CD4-positive, CD25-positive, alpha-beta regulatory T cell (primary cell): ENCODE data around the gene BNC1. TPM values are rescaled to one million over a fixed set of nuclear protein-coding genes. Genes with fewer than 3 reads are reported as not detected.

Experiments
- ATAC-seq, 2 donors: fragments of 150-1000 bp; cut with Tn5 transposase; one replicate each; pipeline ENCODE4 v1.10.0; 2021; ENCODE audit warnings: low read depth in 2 of 2, moderate number of reproducible peaks in 2 of 2, moderate library complexity in 1 of 2
- DNase-seq, 3 donors: peaks; one replicate each; pipeline versions ENCODE4 v3.0.0 to v3.0.0-alpha.2; 2012 to 2022; ENCODE audit warnings: mixed read lengths in 1 of 3
- H3K27ac ChIP-seq: one replicate; pipeline ENCODE4 v1.7.0; 2013; ENCODE audit warnings: mild to moderate bottlenecking, low read length; ENCODE audit not compliant: insufficient read depth, poor library complexity, severe bottlenecking
- H3K27me3 ChIP-seq: one replicate; pipeline ENCODE4 v1.7.0; 2013; ENCODE audit warnings: low read length; ENCODE audit not compliant: control insufficient read depth, insufficient read depth
- H3K36me3 ChIP-seq: one replicate; pipeline ENCODE4 v1.7.0; 2013; ENCODE audit warnings: mild to moderate bottlenecking, low read length, moderate library complexity; ENCODE audit not compliant: control insufficient read depth, insufficient read depth
- H3K4me1 ChIP-seq: 2 replicates; pipeline ENCODE4 v1.7.0; 2013; ENCODE audit warnings: mild to moderate bottlenecking, low read length; ENCODE audit not compliant: insufficient read depth, control insufficient read depth, poor library complexity, severe bottlenecking
- H3K4me3 ChIP-seq: one replicate; pipeline ENCODE4 v1.7.0; 2013; ENCODE audit warnings: low read depth, mild to moderate bottlenecking, low read length, moderate library complexity
- H3K9me3 ChIP-seq, 2 experiments: 1 replicate in 1 of 2; 2 replicates in 1 of 2; pipeline ENCODE4 v1.7.0; 2013; ENCODE audit warnings: low read length in 2 of 2, mild to moderate bottlenecking in 1 of 2, moderate library complexity in 1 of 2; ENCODE audit not compliant: control insufficient read depth in 2 of 2
- H3K27ac Mint-ChIP-seq, 3 donors: one replicate each; pipeline ENCODE4 v1.8.0; 2020 to 2022; ENCODE audit warnings: mild to moderate bottlenecking in 3 of 3, mixed read lengths in 3 of 3, moderate library complexity in 2 of 3
- H3K27me3 Mint-ChIP-seq: one replicate; pipeline ENCODE4 v1.8.0; 2022; ENCODE audit warnings: mild to moderate bottlenecking, mixed read lengths
- H3K36me3 Mint-ChIP-seq: one replicate; pipeline ENCODE4 v1.8.0; 2020; ENCODE audit warnings: mixed read lengths
- H3K4me1 Mint-ChIP-seq, 4 donors: one replicate each; pipeline ENCODE4 v1.8.0; 2020 to 2022; ENCODE audit warnings: mixed read lengths in 4 of 4, mild to moderate bottlenecking in 1 of 4
- H3K4me3 Mint-ChIP-seq, 4 donors: one replicate each; pipeline ENCODE4 v1.8.0; 2020 to 2022; ENCODE audit warnings: mild to moderate bottlenecking in 4 of 4, mixed read lengths in 4 of 4, moderate library complexity in 3 of 4
- H3K9me3 Mint-ChIP-seq, 7 donors: one replicate each; pipeline ENCODE4 v1.8.0; 2020 to 2022; ENCODE audit warnings: mixed read lengths in 7 of 7, mild to moderate bottlenecking in 3 of 7, moderate library complexity in 2 of 7
- polyA plus RNA-seq, 4 donors: library from polyadenylated mRNA; unstranded; fragments of 300-500 nt; fragmentation: Illumina TruSeq; gene quantifications; one replicate each; pipeline ENCODE4 v1.2.3, GENCODE V29; 2021
- total RNA-seq: library from RNA; stranded (reverse); gene quantifications from one replicate; pipeline ENCODE4 v1.2.3, GENCODE V29; 2022

Gene BNC1
- total RNA-seq (not detected), polyA plus RNA-seq (not detected)

- Mint-ChIP-seq H3K4me3 (peak within 1 kb of the TSS in 2 of 4 donors; percentile 8 to 35), H3K4me1 (peaks cover 0 to 7% (median 4%) of the 10 kb centered on the region in 4 donors), H3K36me3 (no peaks in the 10 kb centered on the region), H3K9me3 (peaks cover 0 to 3% (median 0%) of the 10 kb centered on the region in 7 donors), H3K27me3 (peaks cover 66% of the 10 kb centered on the region), H3K27ac (no peak within 1 kb of the TSS)
- Histone ChIP-seq H3K27ac (no peak within 1 kb of the TSS), H3K9me3 (no peaks in the 10 kb centered on the region), H3K27me3 (peaks cover 32% of the 10 kb centered on the region), H3K4me1 (no peaks in the 10 kb centered on the region), H3K4me3 (no peak within 1 kb of the TSS), H3K36me3 (no peaks in the 10 kb centered on the region)
- DNase-seq (no peak), ATAC-seq (no peak)
Observed at GRCh38 chr15:83284559-83285283, at the start of gene BNC1. TSS of gene BNC1 (minus strand) at chr15:83284664. CDS start at chr15:83284628, 36 bp downstream.

- no peaks in the 10 kb centered on the region for H3K36me3 Mint-ChIP-seq
- no peaks in the 10 kb centered on the region for H3K36me3 ChIP-seq
- no peak for ATAC-seq
Observed at GRCh38 chr15:83327041-83327440, 42.6 kb upstream of the BNC1 start.

GRCh38 chr15:83324799-83325198 is 40.3 kb upstream of the BNC1 start:
- Mint-ChIP-seq H3K27ac (no peak overlapping the region), H3K4me1 (no peaks in the 10 kb centered on the region), H3K4me3 (no peak overlapping the region), H3K36me3 (no peaks in the 10 kb centered on the region), H3K27me3 (peaks cover 1% of the 10 kb centered on the region), H3K9me3 (peaks cover 0 to 2% (median 0%) of the 10 kb centered on the region in 7 donors)
- Histone ChIP-seq H3K36me3 (no peaks in the 10 kb centered on the region), H3K4me1 (no peaks in the 10 kb centered on the region), H3K27me3 (no peaks in the 10 kb centered on the region), H3K4me3 (no peak overlapping the region), H3K9me3 (no peaks in the 10 kb centered on the region), H3K27ac (no peak overlapping the region)
- no peak for ATAC-seq
- DNase-seq: no peak

More at GRCh38 chr15:83327041-83327440, 42.6 kb upstream of the BNC1 start:
- Mint-ChIP-seq H3K4me1 (no peaks in the 10 kb centered on the region), H3K27me3 (no peaks in the 10 kb centered on the region), H3K4me3 (no peak overlapping the region), H3K27ac (no peak overlapping the region), H3K9me3 (peaks cover 0 to 3% (median 0%) of the 10 kb centered on the region in 7 donors)
- no peak for DNase-seq
- Histone ChIP-seq H3K4me3 (no peak overlapping the region), H3K27me3 (no peaks in the 10 kb centered on the region), H3K9me3 (no peaks in the 10 kb centered on the region), H3K4me1 (no peaks in the 10 kb centered on the region), H3K27ac (no peak overlapping the region)

GRCh38 chr15:83323296-83323711 is 38.8 kb upstream of the BNC1 start:
- Histone ChIP-seq H3K36me3 (no peaks in the 10 kb centered on the region), H3K9me3 (no peaks in the 10 kb centered on the region), H3K4me3 (no peak overlapping the region), H3K27ac (no peak overlapping the region), H3K27me3 (no peaks in the 10 kb centered on the region), H3K4me1 (no peaks in the 10 kb centered on the region)
- Mint-ChIP-seq H3K9me3 (peaks cover 0 to 2% (median 0%) of the 10 kb centered on the region in 7 donors), H3K4me1 (no peaks in the 10 kb centered on the region), H3K4me3 (no peak overlapping the region), H3K36me3 (no peaks in the 10 kb centered on the region), H3K27ac (no peak overlapping the region), H3K27me3 (peaks cover 5% of the 10 kb centered on the region)
- ATAC-seq: no peak
- DNase-seq: no peak

- H3K36me3 Mint-ChIP-seq: no peaks in the 10 kb centered on the region
- peaks cover 0 to 2% (median 0%) of the 10 kb centered on the region in 7 donors for H3K9me3 Mint-ChIP-seq
- H3K4me3 ChIP-seq: no peak overlapping the region
- no peaks in the 10 kb centered on the region for H3K4me1 ChIP-seq
- no peaks in the 10 kb centered on the region for H3K36me3 ChIP-seq
- no peaks in the 10 kb centered on the region for H3K9me3 ChIP-seq
- no peak overlapping the region for H3K4me3 Mint-ChIP-seq
- DNase-seq (no peak), ATAC-seq (no peak)
- H3K4me1 Mint-ChIP-seq: no peaks in the 10 kb centered on the region
- no peak overlapping the region for H3K27ac ChIP-seq
- H3K27me3 Mint-ChIP-seq: peaks cover 5% of the 10 kb centered on the region
- H3K27me3 ChIP-seq: no peaks in the 10 kb centered on the region
- no peak overlapping the region for H3K27ac Mint-ChIP-seq
Observed at GRCh38 chr15:83322691-83323090, 38.2 kb upstream of the BNC1 start.

- H3K27me3 Mint-ChIP-seq: peaks cover 5% of the 10 kb centered on the region
- peaks cover 0 to 2% (median 0%) of the 10 kb centered on the region in 7 donors for H3K9me3 Mint-ChIP-seq
- H3K4me1 Mint-ChIP-seq: no peaks in the 10 kb centered on the region
- H3K9me3 ChIP-seq: no peaks in the 10 kb centered on the region
- H3K4me3 Mint-ChIP-seq: no peak overlapping the region
- H3K36me3 ChIP-seq: no peaks in the 10 kb centered on the region
- no peaks in the 10 kb centered on the region for H3K36me3 Mint-ChIP-seq
- no peak for ATAC-seq
- H3K4me3 ChIP-seq: no peak overlapping the region
- no peaks in the 10 kb centered on the region for H3K27me3 ChIP-seq
- H3K4me1 ChIP-seq: no peaks in the 10 kb centered on the region
- no peak overlapping the region for H3K27ac ChIP-seq
- H3K27ac Mint-ChIP-seq: no peak overlapping the region
- DNase-seq: no peak
Observed at GRCh38 chr15:83322061-83322460, 37.6 kb upstream of the BNC1 start.

GRCh38 chr15:83320844-83321243 is 36.4 kb upstream of the BNC1 start:
- Mint-ChIP-seq H3K27me3 (peaks cover 9% of the 10 kb centered on the region), H3K4me3 (no peak overlapping the region), H3K36me3 (no peaks in the 10 kb centered on the region), H3K9me3 (peaks cover 0 to 2% (median 0%) of the 10 kb centered on the region in 7 donors), H3K27ac (no peak overlapping the region), H3K4me1 (no peaks in the 10 kb centered on the region)
- no peak for ATAC-seq
- H3K4me1 ChIP-seq: no peaks in the 10 kb centered on the region
- H3K27ac ChIP-seq: no peak overlapping the region
- no peak for DNase-seq
- H3K9me3 ChIP-seq: no peaks in the 10 kb centered on the region
- H3K4me3 ChIP-seq: no peak overlapping the region
- no peaks in the 10 kb centered on the region for H3K36me3 ChIP-seq
- no peaks in the 10 kb centered on the region for H3K27me3 ChIP-seq

- Mint-ChIP-seq H3K4me1 (no peaks in the 10 kb centered on the region), H3K4me3 (no peak overlapping the region)
- DNase-seq: no peak
Observed at GRCh38 chr15:83320404-83320803, 35.9 kb upstream of the BNC1 start.

More at GRCh38 chr15:83320404-83320803, 35.9 kb upstream of the BNC1 start:
- H3K36me3 Mint-ChIP-seq: no peaks in the 10 kb centered on the region
- H3K9me3 Mint-ChIP-seq: peaks cover 0 to 2% (median 0%) of the 10 kb centered on the region in 7 donors
- H3K27ac Mint-ChIP-seq: no peak overlapping the region
- Histone ChIP-seq H3K27me3 (no peaks in the 10 kb centered on the region), H3K27ac (no peak overlapping the region), H3K9me3 (no peaks in the 10 kb centered on the region), H3K36me3 (no peaks in the 10 kb centered on the region), H3K4me1 (no peaks in the 10 kb centered on the region), H3K4me3 (no peak overlapping the region)
- peaks cover 9% of the 10 kb centered on the region for H3K27me3 Mint-ChIP-seq
- no peak for ATAC-seq
